GM12878 (cell line): Measurements from ENCODE around the gene TOB1.

Source experiments
- CBX5 ChIP-seq: sonication (generic); IDR thresholded peaks from 2 replicates; pipeline ENCODE4 v1.6.1; 2016; ENCODE audit warnings: low read depth, moderate library complexity, mild to moderate bottlenecking, inconsistent platforms
- EGR1 ChIP-seq, 2 experiments: IDR thresholded peaks; 1 replicate in 1 of 2; 2 replicates in 1 of 2; pipeline ENCODE4 v1.6.1; 2011 to 2012; ENCODE audit warnings: low read depth in 2 of 2, low read length in 2 of 2, borderline replicate concordance in 1 of 2, mild to moderate bottlenecking in 1 of 2, moderate library complexity in 1 of 2
- EZH2 ChIP-seq: IDR thresholded peaks from 2 replicates; pipeline ENCODE4 v1.6.1; 2012; ENCODE audit warnings: low read depth, mild to moderate bottlenecking, control low read depth, inconsistent platforms, low read length, borderline replicate concordance; ENCODE audit not compliant: control insufficient read depth
- IKZF1 ChIP-seq: fragments of 450-650 bp; conservative IDR thresholded peaks from 2 replicates; pipeline ENCODE4 v1.6.1; 2017; ENCODE audit warnings: antibody characterized with exemption, mild to moderate bottlenecking
- POLR2A ChIP-seq: IDR thresholded peaks from 2 replicates; pipeline ENCODE4 v1.6.1; 2011; ENCODE audit warnings: low read depth, mild to moderate bottlenecking, low read length
- POLR2AphosphoS5 ChIP-seq: IDR thresholded peaks from 2 replicates; pipeline ENCODE4 v1.6.1; 2011; ENCODE audit warnings: mild to moderate bottlenecking, low read length, inconsistent platforms
- SPI1 ChIP-seq: IDR thresholded peaks from 2 replicates; pipeline ENCODE4 v1.6.1; 2011; ENCODE audit warnings: low read depth, mild to moderate bottlenecking, low read length, moderate library complexity, borderline replicate concordance; ENCODE audit not compliant: insufficient read depth
- TAF1 ChIP-seq: IDR thresholded peaks from 2 replicates; pipeline ENCODE4 v1.6.1; 2011; ENCODE audit warnings: mild to moderate bottlenecking, low read depth, low read length, borderline replicate concordance
- TF ChIP-seq, protein P1 (sequence below), 3 experiments: IDR thresholded peaks in 2 of 3; conservative IDR thresholded peaks in 1 of 3; 2 replicates each; pipeline ENCODE4 v1.5.1; 2011; ENCODE audit warnings: low read depth in 3 of 3, low read length in 3 of 3, mild to moderate bottlenecking in 3 of 3, control low read depth in 2 of 3, moderate library complexity in 2 of 3, inconsistent platforms in 1 of 3, mixed read lengths in 1 of 3; ENCODE audit not compliant: control insufficient read depth in 2 of 3, insufficient read depth in 1 of 3; ENCODE audit errors: extremely low read depth in 1 of 3
- TF ChIP-seq, protein P2 (sequence below): IDR thresholded peaks from 2 replicates; pipeline ENCODE4 v1.6.1; 2011; ENCODE audit warnings: borderline replicate concordance, low read depth, mild to moderate bottlenecking, moderate library complexity, mixed read lengths, low read length; ENCODE audit not compliant: insufficient read depth; ENCODE audit errors: extremely low read length
- TF ChIP-seq, protein P3 (sequence below): fragments of 450-650 bp; formaldehyde crosslinking; IDR thresholded peaks from 2 replicates; pipeline ENCODE4 v1.4.0; 2022; ENCODE audit warnings: mild to moderate bottlenecking, moderate library complexity
- TF ChIP-seq, protein P4 (sequence below): IDR thresholded peaks from 2 replicates; pipeline ENCODE4 v1.6.1; 2012; ENCODE audit warnings: low read depth, low read length, improper control_type of control experiment

DNA sequence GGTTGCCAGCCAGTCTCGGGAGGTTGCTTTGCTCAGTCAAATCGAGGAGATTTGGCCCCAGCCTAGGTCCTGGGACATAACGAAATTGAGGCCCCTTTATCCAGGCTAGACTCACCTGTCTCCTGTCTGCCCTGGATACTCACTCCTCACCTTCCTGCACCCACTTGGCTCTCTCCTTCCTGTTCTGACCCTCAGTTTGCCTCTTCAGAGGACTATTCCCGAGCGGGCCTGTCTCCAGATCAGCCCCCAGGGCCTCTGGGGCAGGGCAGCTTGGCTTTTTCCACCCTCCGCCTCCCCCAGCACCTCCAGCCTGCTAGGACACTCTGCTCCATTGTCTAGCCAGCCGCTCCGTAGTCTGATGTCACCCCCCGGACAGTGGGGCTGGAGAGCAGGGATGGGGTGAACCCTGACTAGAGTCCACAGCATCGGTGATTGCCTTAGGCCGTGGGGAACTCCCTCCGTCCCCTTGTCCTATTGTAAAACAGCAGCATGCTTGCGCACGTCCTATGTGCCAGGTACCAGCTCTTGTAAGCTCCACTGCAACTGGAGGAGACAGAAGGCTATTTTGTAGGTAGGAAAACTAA, 21.9 kb downstream of the TOB1 start:
- TF ChIP-seq, protein P1, sequence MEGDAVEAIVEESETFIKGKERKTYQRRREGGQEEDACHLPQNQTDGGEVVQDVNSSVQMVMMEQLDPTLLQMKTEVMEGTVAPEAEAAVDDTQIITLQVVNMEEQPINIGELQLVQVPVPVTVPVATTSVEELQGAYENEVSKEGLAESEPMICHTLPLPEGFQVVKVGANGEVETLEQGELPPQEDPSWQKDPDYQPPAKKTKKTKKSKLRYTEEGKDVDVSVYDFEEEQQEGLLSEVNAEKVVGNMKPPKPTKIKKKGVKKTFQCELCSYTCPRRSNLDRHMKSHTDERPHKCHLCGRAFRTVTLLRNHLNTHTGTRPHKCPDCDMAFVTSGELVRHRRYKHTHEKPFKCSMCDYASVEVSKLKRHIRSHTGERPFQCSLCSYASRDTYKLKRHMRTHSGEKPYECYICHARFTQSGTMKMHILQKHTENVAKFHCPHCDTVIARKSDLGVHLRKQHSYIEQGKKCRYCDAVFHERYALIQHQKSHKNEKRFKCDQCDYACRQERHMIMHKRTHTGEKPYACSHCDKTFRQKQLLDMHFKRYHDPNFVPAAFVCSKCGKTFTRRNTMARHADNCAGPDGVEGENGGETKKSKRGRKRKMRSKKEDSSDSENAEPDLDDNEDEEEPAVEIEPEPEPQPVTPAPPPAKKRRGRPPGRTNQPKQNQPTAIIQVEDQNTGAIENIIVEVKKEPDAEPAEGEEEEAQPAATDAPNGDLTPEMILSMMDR (IDR thresholded peaks at IDR 0.05 in 2 of 3, conservative IDR thresholded peaks at IDR 0.05 in 1 of 3; ENCODE audit: control insufficient read depth in 2 of 3, extremely low read depth in 1 of 3, insufficient read depth in 1 of 3, low read depth in 3 of 3, low read length in 3 of 3) = no peak
- TF ChIP-seq, protein P2, sequence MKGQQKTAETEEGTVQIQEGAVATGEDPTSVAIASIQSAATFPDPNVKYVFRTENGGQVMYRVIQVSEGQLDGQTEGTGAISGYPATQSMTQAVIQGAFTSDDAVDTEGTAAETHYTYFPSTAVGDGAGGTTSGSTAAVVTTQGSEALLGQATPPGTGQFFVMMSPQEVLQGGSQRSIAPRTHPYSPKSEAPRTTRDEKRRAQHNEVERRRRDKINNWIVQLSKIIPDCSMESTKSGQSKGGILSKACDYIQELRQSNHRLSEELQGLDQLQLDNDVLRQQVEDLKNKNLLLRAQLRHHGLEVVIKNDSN = no peak
- TF ChIP-seq SPI1 = no peak
- TF ChIP-seq, protein P3, sequence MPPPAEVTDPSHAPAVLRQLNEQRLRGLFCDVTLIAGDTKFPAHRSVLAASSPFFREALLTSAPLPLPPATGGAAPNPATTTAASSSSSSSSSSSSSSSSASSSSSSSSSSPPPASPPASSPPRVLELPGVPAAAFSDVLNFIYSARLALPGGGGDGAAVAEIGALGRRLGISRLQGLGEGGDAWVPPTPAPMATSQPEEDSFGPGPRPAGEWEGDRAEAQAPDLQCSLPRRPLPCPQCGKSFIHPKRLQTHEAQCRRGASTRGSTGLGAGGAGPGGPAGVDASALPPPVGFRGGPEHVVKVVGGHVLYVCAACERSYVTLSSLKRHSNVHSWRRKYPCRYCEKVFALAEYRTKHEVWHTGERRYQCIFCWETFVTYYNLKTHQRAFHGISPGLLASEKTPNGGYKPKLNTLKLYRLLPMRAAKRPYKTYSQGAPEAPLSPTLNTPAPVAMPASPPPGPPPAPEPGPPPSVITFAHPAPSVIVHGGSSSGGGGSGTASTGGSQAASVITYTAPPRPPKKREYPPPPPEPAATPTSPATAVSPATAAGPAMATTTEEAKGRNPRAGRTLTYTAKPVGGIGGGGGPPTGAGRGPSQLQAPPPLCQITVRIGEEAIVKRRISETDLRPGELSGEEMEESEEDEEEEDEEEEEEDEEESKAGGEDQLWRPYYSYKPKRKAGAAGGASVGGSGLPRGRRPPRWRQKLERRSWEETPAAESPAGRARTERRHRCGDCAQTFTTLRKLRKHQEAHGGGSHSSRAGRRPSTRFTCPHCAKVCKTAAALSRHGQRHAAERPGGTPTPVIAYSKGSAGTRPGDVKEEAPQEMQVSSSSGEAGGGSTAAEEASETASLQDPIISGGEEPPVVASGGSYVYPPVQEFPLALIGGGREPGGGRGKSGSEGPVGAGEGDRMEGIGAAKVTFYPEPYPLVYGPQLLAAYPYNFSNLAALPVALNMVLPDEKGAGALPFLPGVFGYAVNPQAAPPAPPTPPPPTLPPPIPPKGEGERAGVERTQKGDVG (CRISPR knock-in tag) = no peak
- no peak for TF ChIP-seq POLR2AphosphoS5
- no peak for TF ChIP-seq TAF1
- TF ChIP-seq EZH2 = no peak
- TF ChIP-seq, protein P4, sequence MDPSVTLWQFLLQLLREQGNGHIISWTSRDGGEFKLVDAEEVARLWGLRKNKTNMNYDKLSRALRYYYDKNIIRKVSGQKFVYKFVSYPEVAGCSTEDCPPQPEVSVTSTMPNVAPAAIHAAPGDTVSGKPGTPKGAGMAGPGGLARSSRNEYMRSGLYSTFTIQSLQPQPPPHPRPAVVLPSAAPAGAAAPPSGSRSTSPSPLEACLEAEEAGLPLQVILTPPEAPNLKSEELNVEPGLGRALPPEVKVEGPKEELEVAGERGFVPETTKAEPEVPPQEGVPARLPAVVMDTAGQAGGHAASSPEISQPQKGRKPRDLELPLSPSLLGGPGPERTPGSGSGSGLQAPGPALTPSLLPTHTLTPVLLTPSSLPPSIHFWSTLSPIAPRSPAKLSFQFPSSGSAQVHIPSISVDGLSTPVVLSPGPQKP = no peak
- TF ChIP-seq CBX5 = no peak
- TF ChIP-seq POLR2A = no peak
- no peak for TF ChIP-seq EGR1 (IDR thresholded peaks at IDR 0.05; ENCODE audit: borderline replicate concordance in 1 of 2, low read depth in 2 of 2, low read length in 2 of 2)
- no peak for TF ChIP-seq IKZF1
